WTC11 (cell line): ENCODE measurements around the gene NCF2.
"Not testable (repeated sequence)": the region's sequence is repeated elsewhere in the genome, so short reads cannot be mapped to it uniquely, and the experiment has no call there.

ENCODE experiments used
- CBFB ChIP-seq: sonication (generic); formaldehyde crosslinking; IDR thresholded peaks from 2 replicates; pipeline ENCODE4 v1.8.1; 2022; ENCODE audit warnings: mild to moderate bottlenecking, low read depth, missing genetic modification reagents
- FOXJ3 ChIP-seq: sonication (generic); formaldehyde crosslinking; IDR thresholded peaks from 2 replicates; pipeline ENCODE4 v1.9.0; 2021; ENCODE audit warnings: missing genetic modification reagents, mild to moderate bottlenecking, borderline replicate concordance
- RORB ChIP-seq: fragments of 250-450 bp; sonication (Bioruptor Pico); IDR thresholded peaks from 2 replicates; pipeline ENCODE4 v1.9.0; 2021; ENCODE audit warnings: mild to moderate bottlenecking
- TF ChIP-seq, protein P1 (sequence below): sonication (generic); formaldehyde crosslinking; IDR thresholded peaks from 2 replicates; pipeline ENCODE4 v1.8.1; 2023; ENCODE audit warnings: mild to moderate bottlenecking, missing genetic modification reagents, borderline replicate concordance
- TF ChIP-seq, protein P2 (sequence below): sonication (generic); formaldehyde crosslinking; IDR thresholded peaks from 2 replicates; pipeline ENCODE4 v1.8.1; 2022; ENCODE audit warnings: missing genetic modification reagents, borderline replicate concordance
- TF ChIP-seq, protein P3 (sequence below): sonication (generic); formaldehyde crosslinking; IDR thresholded peaks from 2 replicates; pipeline ENCODE4 v1.8.0; 2022; ENCODE audit warnings: mild to moderate bottlenecking, missing genetic modification reagents
- TF ChIP-seq, protein P4 (sequence below): fragments of 200-600 bp; IDR thresholded peaks from 2 replicates; pipeline ENCODE4 v1.8.0; 2022; ENCODE audit warnings: antibody characterized with exemption
- TF ChIP-seq, protein P5 (sequence below): sonication (generic); formaldehyde crosslinking; IDR thresholded peaks from 2 replicates; pipeline ENCODE4 v1.8.1; 2022; ENCODE audit warnings: mild to moderate bottlenecking, moderate library complexity, missing genetic modification reagents
- TF ChIP-seq, protein P6 (sequence below): sonication (generic); formaldehyde crosslinking; IDR thresholded peaks from 2 replicates; pipeline ENCODE4 v1.8.0; 2022; ENCODE audit warnings: missing genetic modification reagents

DNA sequence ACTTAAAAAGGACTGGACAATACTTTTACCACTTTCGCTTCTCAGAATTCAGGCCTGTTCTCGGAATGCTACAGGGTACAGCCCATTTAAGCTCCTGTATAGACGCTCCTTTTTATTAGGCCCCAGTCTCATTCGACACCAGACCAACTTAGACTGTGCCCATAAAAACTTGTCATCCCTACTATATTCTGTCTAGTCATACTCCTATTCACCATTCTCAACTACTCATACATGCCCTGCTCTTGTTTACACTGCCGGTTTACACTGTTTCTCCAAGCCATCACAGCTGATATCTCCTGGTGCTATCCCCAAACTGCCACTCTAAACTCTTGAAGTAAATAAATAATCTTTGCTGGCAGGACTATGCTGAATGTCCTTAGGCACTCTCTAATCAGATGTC lies 27.9 kb upstream of the NCF2 start:
- TF ChIP-seq, protein P1, sequence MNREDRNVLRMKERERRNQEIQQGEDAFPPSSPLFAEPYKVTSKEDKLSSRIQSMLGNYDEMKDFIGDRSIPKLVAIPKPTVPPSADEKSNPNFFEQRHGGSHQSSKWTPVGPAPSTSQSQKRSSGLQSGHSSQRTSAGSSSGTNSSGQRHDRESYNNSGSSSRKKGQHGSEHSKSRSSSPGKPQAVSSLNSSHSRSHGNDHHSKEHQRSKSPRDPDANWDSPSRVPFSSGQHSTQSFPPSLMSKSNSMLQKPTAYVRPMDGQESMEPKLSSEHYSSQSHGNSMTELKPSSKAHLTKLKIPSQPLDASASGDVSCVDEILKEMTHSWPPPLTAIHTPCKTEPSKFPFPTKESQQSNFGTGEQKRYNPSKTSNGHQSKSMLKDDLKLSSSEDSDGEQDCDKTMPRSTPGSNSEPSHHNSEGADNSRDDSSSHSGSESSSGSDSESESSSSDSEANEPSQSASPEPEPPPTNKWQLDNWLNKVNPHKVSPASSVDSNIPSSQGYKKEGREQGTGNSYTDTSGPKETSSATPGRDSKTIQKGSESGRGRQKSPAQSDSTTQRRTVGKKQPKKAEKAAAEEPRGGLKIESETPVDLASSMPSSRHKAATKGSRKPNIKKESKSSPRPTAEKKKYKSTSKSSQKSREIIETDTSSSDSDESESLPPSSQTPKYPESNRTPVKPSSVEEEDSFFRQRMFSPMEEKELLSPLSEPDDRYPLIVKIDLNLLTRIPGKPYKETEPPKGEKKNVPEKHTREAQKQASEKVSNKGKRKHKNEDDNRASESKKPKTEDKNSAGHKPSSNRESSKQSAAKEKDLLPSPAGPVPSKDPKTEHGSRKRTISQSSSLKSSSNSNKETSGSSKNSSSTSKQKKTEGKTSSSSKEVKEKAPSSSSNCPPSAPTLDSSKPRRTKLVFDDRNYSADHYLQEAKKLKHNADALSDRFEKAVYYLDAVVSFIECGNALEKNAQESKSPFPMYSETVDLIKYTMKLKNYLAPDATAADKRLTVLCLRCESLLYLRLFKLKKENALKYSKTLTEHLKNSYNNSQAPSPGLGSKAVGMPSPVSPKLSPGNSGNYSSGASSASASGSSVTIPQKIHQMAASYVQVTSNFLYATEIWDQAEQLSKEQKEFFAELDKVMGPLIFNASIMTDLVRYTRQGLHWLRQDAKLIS, result not testable (repeated sequence)
- TF ChIP-seq, protein P2, sequence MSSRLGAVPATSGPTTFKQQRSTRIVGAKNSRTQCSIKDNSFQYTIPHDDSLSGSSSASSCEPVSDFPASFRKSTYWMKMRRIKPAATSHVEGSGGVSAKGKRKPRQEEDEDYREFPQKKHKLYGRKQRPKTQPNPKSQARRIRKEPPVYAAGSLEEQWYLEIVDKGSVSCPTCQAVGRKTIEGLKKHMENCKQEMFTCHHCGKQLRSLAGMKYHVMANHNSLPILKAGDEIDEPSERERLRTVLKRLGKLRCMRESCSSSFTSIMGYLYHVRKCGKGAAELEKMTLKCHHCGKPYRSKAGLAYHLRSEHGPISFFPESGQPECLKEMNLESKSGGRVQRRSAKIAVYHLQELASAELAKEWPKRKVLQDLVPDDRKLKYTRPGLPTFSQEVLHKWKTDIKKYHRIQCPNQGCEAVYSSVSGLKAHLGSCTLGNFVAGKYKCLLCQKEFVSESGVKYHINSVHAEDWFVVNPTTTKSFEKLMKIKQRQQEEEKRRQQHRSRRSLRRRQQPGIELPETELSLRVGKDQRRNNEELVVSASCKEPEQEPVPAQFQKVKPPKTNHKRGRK, result not testable (repeated sequence)
- not testable (repeated sequence) for TF ChIP-seq FOXJ3, CBFB, RORB
- TF ChIP-seq, protein P3, sequence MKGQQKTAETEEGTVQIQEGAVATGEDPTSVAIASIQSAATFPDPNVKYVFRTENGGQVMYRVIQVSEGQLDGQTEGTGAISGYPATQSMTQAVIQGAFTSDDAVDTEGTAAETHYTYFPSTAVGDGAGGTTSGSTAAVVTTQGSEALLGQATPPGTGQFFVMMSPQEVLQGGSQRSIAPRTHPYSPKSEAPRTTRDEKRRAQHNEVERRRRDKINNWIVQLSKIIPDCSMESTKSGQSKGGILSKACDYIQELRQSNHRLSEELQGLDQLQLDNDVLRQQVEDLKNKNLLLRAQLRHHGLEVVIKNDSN (CRISPR knock-in tag), result not testable (repeated sequence)
- TF ChIP-seq, protein P4, sequence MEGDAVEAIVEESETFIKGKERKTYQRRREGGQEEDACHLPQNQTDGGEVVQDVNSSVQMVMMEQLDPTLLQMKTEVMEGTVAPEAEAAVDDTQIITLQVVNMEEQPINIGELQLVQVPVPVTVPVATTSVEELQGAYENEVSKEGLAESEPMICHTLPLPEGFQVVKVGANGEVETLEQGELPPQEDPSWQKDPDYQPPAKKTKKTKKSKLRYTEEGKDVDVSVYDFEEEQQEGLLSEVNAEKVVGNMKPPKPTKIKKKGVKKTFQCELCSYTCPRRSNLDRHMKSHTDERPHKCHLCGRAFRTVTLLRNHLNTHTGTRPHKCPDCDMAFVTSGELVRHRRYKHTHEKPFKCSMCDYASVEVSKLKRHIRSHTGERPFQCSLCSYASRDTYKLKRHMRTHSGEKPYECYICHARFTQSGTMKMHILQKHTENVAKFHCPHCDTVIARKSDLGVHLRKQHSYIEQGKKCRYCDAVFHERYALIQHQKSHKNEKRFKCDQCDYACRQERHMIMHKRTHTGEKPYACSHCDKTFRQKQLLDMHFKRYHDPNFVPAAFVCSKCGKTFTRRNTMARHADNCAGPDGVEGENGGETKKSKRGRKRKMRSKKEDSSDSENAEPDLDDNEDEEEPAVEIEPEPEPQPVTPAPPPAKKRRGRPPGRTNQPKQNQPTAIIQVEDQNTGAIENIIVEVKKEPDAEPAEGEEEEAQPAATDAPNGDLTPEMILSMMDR, result not testable (repeated sequence)
- TF ChIP-seq, protein P5, sequence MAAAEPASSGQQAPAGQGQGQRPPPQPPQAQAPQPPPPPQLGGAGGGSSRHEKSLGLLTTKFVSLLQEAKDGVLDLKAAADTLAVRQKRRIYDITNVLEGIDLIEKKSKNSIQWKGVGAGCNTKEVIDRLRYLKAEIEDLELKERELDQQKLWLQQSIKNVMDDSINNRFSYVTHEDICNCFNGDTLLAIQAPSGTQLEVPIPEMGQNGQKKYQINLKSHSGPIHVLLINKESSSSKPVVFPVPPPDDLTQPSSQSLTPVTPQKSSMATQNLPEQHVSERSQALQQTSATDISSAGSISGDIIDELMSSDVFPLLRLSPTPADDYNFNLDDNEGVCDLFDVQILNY (CRISPR knock-in tag), result not testable (repeated sequence)
- TF ChIP-seq, protein P6, sequence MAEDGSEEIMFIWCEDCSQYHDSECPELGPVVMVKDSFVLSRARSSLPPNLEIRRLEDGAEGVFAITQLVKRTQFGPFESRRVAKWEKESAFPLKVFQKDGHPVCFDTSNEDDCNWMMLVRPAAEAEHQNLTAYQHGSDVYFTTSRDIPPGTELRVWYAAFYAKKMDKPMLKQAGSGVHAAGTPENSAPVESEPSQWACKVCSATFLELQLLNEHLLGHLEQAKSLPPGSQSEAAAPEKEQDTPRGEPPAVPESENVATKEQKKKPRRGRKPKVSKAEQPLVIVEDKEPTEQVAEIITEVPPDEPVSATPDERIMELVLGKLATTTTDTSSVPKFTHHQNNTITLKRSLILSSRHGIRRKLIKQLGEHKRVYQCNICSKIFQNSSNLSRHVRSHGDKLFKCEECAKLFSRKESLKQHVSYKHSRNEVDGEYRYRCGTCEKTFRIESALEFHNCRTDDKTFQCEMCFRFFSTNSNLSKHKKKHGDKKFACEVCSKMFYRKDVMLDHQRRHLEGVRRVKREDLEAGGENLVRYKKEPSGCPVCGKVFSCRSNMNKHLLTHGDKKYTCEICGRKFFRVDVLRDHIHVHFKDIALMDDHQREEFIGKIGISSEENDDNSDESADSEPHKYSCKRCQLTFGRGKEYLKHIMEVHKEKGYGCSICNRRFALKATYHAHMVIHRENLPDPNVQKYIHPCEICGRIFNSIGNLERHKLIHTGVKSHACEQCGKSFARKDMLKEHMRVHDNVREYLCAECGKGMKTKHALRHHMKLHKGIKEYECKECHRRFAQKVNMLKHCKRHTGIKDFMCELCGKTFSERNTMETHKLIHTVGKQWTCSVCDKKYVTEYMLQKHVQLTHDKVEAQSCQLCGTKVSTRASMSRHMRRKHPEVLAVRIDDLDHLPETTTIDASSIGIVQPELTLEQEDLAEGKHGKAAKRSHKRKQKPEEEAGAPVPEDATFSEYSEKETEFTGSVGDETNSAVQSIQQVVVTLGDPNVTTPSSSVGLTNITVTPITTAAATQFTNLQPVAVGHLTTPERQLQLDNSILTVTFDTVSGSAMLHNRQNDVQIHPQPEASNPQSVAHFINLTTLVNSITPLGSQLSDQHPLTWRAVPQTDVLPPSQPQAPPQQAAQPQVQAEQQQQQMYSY (CRISPR knock-in tag), result not testable (repeated sequence)
